NCI-H460 (cell line): ENCODE results near the gene ELP2. TPM values are rescaled to one million over a fixed set of nuclear protein-coding genes. Genes with fewer than 3 reads are reported as not detected.
"Not testable (repeated sequence)": the region's sequence is repeated elsewhere in the genome, so short reads cannot be mapped to it uniquely, and the experiment has no call there.

Experiments used
- DNase-seq: peaks from one replicate; pipeline ENCODE4 v3.0.0-alpha.2; 2016; ENCODE audit warnings: low read depth; ENCODE audit errors: extremely low read depth
- polyA plus RNA-seq: library from polyadenylated mRNA; depleted of rRNA; stranded (reverse); fragments of >200 nt; gene quantifications from 2 replicates; pipeline ENCODE4 v1.2.3, GENCODE V29; 2014; cell fraction: nucleus; rRNA removed
- total RNA-seq: library from RNA; depleted of rRNA; stranded (reverse); fragments of >200 nt; shearing (Covaris generic); gene quantifications from 2 replicates; pipeline ENCODE4 v1.2.3, GENCODE V29; 2014; rRNA removed

The ELP2 gene, protein sequence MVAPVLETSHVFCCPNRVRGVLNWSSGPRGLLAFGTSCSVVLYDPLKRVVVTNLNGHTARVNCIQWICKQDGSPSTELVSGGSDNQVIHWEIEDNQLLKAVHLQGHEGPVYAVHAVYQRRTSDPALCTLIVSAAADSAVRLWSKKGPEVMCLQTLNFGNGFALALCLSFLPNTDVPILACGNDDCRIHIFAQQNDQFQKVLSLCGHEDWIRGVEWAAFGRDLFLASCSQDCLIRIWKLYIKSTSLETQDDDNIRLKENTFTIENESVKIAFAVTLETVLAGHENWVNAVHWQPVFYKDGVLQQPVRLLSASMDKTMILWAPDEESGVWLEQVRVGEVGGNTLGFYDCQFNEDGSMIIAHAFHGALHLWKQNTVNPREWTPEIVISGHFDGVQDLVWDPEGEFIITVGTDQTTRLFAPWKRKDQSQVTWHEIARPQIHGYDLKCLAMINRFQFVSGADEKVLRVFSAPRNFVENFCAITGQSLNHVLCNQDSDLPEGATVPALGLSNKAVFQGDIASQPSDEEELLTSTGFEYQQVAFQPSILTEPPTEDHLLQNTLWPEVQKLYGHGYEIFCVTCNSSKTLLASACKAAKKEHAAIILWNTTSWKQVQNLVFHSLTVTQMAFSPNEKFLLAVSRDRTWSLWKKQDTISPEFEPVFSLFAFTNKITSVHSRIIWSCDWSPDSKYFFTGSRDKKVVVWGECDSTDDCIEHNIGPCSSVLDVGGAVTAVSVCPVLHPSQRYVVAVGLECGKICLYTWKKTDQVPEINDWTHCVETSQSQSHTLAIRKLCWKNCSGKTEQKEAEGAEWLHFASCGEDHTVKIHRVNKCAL
- 62.0 and 88.6 TPM in 2 replicates for total RNA-seq
- 54.2 and 54.3 TPM in 2 replicates for polyA plus RNA-seq

DNA sequence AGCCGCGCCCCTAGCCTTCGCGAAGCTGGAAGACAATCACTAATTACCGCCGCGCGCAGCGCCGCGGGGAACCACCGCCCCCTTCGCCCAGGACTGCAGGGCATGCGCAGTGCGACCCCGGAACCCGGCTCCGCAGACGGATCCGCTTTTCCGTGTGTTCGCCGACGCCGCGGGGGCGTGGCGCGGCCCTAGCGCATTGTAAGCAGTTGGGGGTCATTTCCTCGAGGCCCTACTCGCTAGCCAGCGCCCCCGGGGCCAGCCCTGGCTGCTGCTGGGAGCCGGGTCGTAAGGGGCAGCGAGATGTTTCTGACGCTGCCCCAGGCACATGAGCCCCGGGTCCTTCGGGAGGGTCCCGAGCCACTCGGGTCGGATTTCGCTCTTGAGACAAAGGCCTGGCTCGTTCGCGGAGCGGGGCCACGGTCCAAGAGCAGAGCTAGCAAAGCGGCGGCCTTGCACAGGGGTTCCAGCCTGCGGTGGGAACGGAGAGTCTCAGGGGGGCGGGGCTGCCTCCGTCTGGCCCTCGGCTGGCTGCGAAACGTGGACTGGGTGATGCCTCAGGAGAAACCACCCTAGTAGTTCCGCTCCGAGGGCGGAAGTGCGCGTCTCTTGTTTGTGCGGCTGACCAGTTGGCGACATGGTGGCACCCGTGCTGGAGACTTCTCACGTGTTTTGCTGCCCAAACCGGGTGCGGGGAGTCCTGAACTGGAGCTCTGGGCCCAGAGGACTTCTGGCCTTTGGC, at the start of gene ELP2, which contains the start of gene SLC39A6:
Gene ELP2 (plus strand): TSS at position 600 of the 739 bp plus-strand sequence. CDS start 35 bp downstream, at position 635.
Gene SLC39A6 (minus strand): TSS at position 41 of the 739 bp plus-strand sequence. CDS start 2,333 bp downstream, outside the sequence.
- peak; percentile 86 for DNase-seq

DNA sequence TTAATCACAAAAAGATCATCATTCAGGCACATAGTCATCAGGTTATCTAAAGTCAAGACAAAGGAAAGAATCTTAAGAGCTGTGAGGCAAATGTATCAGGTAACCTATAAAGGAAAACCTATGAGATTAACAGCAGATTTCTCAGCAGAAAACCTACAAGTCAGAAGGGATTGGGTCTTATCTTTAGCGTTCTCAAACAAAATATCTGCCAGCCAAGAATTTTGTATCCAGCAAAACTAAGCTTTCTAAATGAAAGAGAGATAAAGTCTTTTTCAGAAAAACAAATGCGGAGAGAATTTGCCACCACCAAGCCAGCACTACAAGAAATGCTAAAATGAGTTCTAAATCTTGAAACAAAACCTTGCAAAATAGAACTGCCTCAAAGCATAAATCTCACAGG, 48.6 kb upstream of the ELP2 start:
- not testable (repeated sequence) for DNase-seq

DNA sequence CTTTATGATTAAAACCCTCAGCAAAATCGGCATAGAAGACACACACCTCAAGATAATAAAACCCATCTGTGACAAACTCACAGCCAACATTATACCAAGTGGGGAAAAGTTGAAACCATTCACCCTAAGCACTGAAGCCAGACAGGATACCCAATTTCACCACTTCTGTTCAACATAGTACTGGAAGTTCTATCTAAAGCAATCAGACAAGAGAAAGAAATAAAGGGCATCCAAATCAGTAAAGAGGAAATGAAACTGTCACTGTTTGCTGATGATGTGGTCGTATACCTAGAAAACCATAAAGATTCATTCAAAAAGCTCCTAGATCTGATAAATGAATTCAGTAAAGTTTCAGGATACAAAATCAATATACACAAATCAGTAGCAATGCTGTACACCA, 46.0 kb upstream of the ELP2 start:
- DNase-seq: no peak

DNA sequence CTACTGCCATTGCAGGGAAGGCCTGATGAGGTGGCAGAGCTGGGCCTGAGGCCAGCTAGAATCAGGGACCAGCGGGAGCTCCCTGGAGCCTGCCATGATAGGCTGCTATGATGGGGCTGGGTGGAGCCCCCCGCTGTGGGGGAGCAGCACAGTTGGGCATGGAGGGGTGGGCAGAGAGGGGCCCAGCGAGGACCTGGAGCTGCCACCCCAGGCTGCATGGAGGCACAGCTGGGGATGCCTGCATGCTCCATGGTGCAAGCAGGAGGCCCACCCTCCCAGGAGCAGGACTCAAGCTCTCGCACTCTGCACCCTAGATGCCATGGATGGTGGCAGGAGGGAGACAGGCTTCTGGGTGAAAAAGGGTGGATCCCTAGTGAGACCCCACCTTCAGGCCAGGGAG, 44.5 kb upstream of the ELP2 start:
- DNase-seq: no peak

DNA sequence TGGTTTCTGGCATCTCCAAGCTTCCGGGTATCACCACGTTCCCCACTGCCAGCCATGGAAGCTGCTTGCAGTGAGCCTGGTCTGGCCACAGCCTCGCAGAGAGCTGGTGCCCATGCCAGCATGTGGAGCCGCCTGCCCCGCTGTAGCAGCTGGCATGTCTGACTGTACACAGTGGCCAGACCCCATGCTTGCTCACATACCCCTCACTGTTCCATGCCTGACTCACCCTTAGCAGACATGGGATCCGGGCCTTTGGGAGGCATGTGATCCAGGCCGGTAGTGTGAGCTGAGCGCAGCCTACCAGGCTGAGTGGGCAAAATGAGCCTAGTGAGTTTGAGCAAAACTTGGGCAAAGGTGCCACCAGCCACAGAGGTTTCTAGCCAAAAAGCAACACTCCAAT, 43.5 kb upstream of the ELP2 start:
- DNase-seq: no peak

DNA sequence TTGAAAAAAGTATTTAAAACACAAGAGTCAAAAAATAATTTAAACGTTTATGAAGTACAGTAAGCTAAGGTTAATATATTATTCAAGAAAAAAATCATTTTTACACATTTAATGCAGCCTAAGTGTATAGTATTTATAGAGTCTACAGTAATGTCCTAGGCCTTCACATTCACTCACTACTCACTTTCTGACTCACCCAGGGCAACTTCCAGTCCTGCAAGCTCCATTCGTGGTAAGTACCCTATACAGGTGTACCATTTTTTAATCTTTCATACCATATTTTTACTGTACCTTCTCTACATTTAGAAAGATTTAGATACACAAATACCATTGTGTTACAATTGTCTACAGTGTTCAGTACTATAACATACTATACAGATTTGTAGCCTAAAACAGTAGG, 41.4 kb upstream of the ELP2 start:
- no peak for DNase-seq

DNA sequence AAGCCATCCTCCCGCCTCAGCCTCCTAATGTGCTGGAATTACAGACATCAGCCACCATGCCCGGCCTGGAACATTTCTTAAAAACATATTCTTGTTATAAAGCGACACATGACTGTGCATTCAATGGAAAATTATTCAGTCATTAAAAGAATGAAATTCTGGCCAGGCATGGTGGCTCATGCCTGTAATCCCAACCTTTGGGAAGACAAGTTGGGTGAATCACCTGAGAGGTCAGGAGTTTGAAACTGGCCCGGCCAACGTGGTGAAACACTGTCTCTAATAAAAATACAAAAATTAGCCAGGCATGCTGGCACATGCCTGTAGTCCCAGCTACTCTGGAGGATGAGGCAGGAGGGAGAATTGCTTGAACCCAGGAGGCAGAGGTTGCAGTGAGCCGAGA, 40.7 kb upstream of the ELP2 start:
- DNase-seq: no peak

DNA sequence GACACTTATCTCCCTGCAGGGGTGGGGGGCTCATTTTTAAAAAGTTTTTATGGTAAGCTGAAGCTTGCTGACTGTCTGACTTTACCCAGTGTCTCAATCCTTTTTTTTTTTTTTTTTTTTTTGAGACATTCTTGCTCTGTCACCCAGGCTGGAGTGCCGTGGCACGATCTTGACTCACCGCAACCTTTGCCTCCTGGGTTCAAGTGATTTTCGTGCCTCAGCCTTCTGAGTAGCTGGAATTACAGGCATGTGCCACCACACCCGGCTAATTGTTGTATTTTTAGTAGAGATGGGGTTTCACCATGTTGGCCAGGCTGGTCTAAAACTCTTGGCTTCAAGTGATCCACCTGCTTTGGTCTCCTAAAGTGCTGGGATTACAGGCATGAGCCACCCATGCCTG, 37.6 kb upstream of the ELP2 start:
- not testable (repeated sequence) for DNase-seq

DNA sequence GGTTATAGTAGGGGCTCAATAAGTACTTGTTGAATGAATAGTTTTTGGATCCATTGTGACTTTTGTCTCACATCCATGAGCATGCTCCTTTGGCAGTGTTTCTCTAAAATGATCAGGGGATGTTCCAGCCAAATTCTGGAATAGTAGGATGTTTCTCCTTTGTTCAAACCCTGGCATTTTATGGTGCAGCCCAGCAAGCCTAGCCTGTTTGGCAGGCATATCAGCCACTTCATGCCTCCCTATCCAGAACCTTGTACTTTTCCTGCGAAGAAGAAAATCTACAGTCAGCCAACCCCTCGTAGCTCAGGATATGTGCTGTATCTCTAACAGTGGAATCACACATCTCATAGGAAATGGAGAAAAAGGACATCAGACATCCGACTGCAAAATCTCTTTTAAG, 35.3 kb upstream of the ELP2 start:
- DNase-seq: no peak

DNA sequence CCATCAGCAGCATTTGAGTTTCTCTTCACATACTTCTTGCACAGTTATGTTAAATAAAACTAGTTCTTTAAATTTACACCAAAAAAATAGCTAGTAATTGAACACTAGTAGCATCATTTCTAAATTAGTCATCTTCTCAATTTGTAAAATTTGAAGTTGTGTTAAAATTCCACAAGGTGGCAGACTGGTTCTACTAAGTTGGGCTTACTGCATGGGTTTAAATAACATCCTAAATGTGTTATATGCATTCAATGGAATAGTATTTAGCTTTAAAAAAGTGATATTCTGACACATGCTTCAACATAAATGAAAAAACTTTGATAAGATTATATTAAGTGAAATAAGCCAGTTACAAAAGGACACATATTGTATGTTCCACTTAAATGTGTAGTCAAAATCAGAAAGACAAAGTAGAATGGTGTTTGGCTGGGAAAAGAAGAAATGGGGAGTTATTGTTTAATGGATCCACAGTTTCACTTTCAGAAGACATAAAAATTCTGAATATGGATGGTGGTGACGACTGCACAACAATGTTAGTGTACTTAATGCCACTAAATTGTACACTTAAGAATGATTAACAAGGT, 33.7 kb upstream of the ELP2 start:
- DNase-seq: peak; percentile 44

DNA sequence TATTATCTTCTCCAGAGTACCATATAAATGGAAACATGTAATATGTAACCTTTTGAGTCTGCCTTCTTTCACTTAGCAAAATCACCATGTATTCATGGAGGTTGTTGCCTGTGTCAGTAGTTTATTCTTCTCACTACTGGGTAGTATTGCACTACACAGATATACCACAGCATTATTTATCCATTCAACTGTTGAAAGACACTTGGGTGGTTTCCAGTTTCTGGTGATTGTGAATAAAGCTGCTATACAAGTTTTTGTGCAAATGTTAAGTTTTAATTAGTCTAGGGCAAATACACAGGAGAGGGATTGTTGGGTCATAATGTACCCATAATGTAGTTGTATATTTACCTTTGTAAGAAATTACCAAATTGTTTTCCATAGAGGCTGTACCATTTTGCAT, 32.7 kb upstream of the ELP2 start:
- DNase-seq: no peak

DNA sequence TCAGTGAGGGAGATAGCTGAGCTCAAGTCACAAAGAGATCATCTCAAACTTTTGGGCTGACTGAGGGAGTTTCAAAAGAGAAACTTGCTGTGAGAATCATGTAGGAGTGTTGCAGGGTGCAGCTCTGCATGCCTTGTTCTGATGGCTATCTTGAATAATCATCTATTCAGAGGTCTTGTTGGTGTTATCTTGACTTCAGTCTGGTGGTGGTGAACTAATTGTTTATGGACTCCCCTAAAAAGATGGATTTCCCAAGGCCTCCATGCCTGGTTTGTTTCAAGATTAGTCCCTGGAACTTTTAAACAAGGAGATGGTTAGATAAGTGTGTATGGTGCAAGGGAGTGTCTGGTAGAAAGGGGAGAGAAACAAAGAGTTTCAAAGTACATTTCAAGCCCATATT, 30.4 kb upstream of the ELP2 start:
- DNase-seq: no peak

DNA sequence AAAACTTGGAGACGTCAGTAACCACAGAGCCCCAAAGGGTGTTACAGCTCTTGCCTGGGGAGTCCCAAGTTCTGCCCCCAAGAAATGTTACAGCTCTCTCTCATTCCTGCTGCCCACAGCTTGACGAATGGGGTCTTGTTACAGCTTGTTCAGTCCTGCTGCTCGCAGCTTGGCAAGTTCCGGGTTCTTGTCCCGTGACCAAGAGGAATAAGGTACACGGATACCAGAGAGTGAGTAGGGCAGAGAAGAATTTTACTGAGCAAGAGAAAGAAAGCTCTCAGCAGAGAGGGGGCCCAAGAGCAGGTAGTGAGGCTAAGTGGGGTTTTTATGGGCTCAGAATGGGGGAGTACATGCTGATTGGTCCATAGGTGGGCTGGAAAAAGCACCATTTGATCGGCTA, 27.8 kb upstream of the ELP2 start:
- DNase-seq: no peak

DNA sequence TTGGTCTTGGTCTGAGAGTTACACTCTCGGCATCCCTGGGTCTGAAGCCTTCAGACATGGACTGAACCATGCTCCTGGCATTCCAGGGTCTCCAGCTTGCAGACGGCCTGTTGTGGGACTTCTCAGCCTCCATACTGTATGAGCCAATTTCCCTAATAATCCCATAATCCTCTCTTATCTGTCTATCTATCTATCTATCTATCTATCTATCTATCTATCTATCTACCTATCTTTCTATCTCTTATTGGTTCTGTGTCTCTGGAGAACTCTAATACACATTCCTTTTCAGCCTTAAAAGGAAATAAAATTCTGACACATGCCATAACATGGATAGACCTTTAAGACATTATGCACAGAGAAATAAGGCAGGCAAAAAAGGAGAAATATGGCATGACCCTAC, 24.9 kb upstream of the ELP2 start:
- no peak for DNase-seq

DNA sequence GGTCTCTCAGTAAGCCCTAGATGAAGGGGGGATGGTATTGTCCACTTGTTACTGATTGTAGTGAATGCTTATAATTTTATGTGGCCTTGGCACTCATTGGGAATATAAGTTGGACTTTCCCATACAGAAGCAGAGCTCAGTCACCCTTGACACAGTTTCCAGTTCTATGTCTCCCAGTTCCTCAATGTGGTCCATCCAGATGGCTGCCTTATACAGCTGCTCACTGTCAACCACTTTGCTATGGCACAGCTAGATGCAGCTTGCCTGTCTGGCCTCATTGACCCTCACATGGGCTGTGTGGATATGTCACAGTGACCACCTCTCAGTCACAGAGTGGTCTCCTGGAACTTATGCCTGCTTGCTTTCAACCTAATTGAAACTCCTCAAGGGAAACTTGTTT, 22.2 kb upstream of the ELP2 start:
- DNase-seq: no peak

DNA sequence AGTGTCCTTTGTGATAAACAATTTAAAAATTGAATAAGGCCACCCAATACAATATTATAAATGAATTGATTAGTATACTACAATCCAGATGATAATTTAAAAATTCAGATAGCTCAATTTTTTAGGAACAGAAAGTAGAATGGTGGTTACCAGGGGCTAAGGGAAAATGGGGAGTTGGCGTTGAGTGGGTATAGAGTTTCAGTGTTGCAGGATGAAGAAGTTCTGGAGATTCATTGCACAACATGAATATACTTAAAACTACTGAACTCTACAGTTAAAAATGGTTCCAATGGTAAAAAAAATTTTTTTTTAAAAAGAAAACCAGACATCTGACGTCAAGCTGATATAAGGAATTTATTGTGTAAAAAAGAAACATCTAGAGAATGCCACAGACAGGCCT, 21.5 kb upstream of the ELP2 start:
- DNase-seq: no peak

DNA sequence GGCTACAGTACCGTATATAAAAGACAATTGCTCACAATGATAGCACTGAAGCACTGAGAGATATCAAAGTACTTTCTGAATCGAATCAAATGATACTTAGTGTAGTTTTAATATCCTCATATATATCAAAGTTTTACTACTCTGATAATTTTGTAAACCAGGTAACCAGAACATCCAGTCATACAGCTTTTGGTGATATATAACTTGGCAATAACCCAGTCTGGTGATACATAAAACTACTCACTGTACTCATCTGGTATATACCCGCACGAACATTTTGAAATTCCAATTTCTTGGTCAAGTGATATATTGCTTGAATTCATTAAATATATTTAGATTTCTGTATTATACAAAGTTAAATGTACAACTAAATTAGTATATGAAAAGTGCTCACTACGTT, 21.1 kb upstream of the ELP2 start:
- DNase-seq: no peak

DNA sequence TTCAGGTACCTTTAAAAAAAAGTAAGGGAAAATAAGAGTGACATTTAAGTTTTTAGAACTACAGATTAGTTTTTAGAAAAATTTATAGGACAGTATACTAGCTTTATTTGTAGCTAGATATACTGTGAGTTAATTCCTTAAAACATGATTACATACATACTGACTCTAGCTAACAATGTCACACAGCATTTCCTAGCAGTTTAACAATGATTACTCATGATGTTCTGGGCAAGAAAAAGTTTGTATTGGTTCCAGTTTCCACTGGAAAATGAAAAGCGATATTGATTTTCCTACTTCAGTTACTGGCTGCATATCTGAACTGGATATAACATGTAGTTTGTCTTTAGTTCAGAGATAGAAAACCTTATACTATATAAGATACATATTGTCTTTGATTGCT, 20.0 kb upstream of the ELP2 start:
- no peak for DNase-seq

DNA sequence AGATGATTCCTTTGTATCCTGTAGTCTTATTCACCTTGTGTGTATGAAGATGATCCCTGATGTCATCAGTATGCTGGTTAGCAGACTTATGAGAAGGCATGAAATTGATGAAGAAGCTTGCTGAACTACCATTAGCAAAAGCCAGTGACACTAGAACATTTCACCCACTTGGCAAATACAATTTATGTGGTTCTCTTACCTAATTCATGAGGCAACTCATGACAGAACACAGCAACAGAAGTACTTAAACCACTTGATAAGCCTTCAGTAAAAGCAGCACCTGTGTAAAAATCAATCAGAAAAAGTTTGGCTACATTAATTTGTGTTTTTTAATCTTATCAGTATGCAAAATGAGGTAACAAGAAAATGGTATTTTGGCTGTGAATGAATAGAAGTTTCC, 17.4 kb upstream of the ELP2 start:
- DNase-seq: no peak

DNA sequence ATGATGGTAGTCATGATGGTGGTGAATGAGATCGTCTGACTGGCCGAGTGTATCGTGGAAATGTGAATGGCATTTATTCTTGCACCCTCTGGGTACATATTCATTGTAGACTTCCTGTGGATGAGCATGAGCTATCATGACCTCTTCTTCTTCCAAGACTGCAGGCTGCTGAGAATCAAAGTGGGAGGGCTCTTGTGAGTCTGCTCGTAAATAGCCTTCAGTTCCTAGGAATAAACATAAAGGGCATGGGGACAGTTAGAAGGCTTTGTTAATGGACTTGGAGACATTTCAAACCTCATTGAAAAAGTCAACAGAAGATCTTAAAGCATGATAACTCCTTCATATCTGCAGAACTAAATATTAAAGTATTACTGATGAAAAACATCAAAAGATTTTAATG, 15.4 kb upstream of the ELP2 start:
- DNase-seq: no peak

DNA sequence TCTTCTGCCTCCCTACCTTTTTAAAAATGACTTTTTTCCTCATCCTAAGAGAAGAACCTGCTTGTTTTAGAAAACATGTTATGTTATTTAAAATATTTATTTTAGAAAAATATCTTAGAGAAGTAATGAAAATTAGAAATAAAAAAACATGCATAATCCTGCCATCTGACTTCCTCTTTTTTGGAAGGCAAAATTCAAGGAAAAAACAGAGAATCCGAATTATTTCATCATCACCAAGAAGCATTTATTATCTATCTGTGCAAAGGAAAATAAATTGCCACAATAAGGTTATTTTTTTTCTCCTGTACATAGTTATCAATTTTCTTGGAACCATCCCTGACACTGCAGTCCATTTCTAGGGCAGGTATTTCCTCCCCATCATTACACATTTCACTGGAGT, 15.0 kb upstream of the ELP2 start:
- DNase-seq: no peak
